VCaP (cell line): ENCODE data around the gene TENT5C.

Experiments
- H3K27ac ChIP-seq: fragments of 450-650 bp; 2 replicates; pipeline ENCODE4 v1.5.1; 2017
- TF ChIP-seq, protein P1 (sequence below): fragments of 450-650 bp; conservative IDR thresholded peaks from 2 replicates; pipeline ENCODE4 v1.5.1; 2017; ENCODE audit warnings: mild to moderate bottlenecking, moderate library complexity

The TENT5C gene

GRCh38 chr1:117658676-117659075 lies 52.8 kb downstream of the TENT5C start:
- H3K27ac ChIP-seq = no peak overlapping the region

GRCh38 chr1:117659550-117660270 lies 53.9 kb downstream of the TENT5C start:
- H3K27ac ChIP-seq = no peak overlapping the region
- TF ChIP-seq, protein P1, sequence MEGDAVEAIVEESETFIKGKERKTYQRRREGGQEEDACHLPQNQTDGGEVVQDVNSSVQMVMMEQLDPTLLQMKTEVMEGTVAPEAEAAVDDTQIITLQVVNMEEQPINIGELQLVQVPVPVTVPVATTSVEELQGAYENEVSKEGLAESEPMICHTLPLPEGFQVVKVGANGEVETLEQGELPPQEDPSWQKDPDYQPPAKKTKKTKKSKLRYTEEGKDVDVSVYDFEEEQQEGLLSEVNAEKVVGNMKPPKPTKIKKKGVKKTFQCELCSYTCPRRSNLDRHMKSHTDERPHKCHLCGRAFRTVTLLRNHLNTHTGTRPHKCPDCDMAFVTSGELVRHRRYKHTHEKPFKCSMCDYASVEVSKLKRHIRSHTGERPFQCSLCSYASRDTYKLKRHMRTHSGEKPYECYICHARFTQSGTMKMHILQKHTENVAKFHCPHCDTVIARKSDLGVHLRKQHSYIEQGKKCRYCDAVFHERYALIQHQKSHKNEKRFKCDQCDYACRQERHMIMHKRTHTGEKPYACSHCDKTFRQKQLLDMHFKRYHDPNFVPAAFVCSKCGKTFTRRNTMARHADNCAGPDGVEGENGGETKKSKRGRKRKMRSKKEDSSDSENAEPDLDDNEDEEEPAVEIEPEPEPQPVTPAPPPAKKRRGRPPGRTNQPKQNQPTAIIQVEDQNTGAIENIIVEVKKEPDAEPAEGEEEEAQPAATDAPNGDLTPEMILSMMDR = no peak

More at GRCh38 chr1:117658676-117659075, 52.8 kb downstream of the TENT5C start:
- TF ChIP-seq, protein P1 = no peak

- H3K27ac ChIP-seq = no peak overlapping the region
- TF ChIP-seq, protein P1 = no peak
Observed at GRCh38 chr1:117660271-117660965, 54.6 kb downstream of the TENT5C start.

DNA sequence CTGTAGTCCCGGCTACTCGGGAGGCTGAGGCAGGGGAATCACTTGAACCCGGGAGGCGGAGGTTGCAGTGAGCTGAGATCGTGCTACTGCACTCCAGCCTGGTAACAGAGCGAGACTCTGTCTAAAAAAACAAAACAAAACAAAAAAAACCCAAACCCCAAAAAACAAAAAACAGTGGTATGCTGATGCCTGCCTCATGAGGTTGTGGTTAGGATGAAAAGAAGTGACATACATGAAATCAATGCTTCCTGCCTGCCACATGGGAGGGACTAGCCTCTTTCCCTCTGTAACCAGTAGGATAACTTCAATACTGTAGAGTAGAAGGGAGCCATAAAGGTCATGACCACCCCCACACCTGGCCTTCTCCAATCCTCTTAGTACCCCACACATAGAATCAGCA lies 55.2 kb downstream of the TENT5C start:
- TF ChIP-seq, protein P1 = no peak
- H3K27ac ChIP-seq = no peak overlapping the region

DNA sequence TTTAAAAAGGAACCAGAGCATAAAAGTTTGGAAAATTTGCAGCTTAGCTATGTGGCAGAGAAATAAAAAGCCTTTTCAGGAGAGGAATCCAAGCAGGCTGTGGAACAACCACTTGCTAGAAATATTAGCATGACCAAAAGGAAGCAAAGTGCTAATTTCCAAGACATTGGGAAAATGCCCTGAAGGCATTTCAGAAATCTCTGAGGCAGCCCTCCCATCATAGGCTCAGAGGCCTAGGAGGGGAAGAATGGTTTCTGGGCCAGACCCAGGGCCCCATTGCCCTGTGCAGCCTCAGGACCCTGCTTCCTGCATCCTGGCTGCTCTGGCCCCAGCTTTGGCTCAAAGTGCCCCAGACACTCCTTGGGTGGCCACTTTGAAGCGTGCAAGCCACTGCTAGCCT lies 56.8 kb downstream of the TENT5C start:
- TF ChIP-seq, protein P1 = no peak
- H3K27ac ChIP-seq = no peak overlapping the region

GRCh38 chr1:117663156-117663902 lies 57.5 kb downstream of the TENT5C start:
- no peak overlapping the region for H3K27ac ChIP-seq
- TF ChIP-seq, protein P1 = no peak

GRCh38 chr1:117664314-117664713 lies 58.5 kb downstream of the TENT5C start:
- no peak overlapping the region for H3K27ac ChIP-seq
- TF ChIP-seq, protein P1 = no peak
